ENCODE measurements around the gene TACC2. TPM values are rescaled to one million over a fixed set of nuclear protein-coding genes. Genes with fewer than 3 reads are reported as not detected.
"Not testable (repeated sequence)": the region's sequence is repeated elsewhere in the genome, so short reads cannot be mapped to it uniquely, and the experiment has no call there.

The TACC2 gene
- total RNA-seq, 1 experiment from 2014 or later: 7.3 TPM

GRCh38 chr10:122087436-122087835 is 98.5 kb downstream of the TACC2 start:
- DNase-seq (ENCODE audit: low read depth): no peak

GRCh38 chr10:122089311-122090017 is 100.5 kb downstream of the TACC2 start:
- no peak for DNase-seq (ENCODE audit: low read depth)

DNA sequence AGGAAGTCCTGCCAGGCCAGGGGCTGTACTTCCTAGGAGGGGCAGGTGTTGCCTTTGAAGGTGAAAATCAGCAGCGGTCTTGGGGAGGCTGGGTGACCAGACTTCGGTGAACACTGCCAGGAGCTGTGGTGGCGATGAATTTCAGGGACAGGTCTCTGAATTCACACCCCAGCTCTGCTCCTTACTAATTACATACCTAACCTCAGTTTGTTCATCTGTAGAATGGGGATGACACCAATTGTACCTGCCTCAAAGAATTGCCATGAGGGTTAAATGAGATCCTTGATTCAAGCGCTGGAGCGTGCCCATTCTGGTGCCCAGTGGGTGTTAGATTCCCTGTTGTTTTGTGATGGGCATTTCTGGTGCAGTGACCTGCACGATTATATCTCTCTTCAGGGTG is 102.8 kb downstream of the TACC2 start:
- no peak for DNase-seq (ENCODE audit: low read depth)

DNA sequence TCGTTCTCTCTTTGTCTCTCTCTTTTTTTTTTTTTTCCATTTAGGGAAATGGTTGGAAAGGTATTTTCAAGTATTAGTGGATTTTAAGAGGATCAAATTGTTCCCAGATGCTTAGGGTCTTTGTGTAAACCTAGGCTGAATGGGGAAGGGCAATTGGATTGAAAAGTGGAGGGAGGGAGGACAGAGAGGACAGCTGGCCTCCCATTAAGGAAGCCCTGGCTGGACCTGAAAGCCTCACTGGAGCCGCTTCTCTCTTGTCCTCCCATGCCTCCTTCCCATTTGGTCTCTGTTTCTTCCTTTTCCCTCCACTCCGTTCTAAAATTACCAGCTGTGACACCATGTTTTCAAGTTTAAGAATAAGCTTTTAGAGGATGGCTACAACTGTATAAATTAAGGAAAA is 104.1 kb downstream of the TACC2 start:
- no peak for DNase-seq (ENCODE audit: low read depth)

- not testable (repeated sequence) for DNase-seq (ENCODE audit: low read depth)
Observed at GRCh38 chr10:122096181-122096580, 107.2 kb downstream of the TACC2 start.

DNA sequence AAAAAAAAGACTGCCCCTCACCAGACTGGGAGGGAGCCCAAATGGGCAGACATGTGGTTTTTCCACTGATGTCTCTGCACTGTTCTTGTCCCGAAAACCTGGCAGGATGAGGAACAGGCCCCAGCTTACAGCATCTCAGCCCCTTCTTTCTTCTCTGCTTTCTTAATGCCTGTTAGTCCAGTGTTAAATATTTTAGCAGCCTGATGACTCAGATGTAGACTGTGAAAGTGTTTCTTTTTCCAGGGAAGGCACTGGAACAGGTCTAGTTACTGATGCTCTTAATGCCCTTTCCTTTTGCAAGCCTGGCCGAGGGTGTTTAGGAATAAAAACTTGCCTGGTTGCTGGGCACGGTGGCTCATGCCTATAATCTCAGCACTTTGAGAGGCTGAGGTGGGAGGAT is 107.7 kb downstream of the TACC2 start:
- no peak for DNase-seq (ENCODE audit: low read depth)

DNA sequence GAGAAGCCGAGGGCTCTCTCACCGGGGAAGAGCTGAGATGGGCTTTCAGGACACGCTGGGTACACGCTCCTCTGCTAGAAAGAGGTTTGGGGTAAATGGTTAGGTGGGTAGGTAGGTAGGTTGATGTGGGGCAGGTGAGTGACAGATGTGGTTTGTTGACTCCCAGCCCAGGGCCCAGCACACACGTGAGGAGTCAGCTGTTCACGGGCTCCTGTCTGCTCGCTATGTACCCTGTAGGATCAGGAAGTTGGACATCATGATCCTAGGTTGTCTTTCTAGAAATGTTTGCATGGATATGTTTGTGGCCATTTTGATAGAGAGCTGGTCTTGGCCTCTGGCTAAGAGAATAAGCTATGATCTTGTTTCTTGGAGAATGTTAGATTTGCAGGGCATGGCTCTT is 109.0 kb downstream of the TACC2 start:
- DNase-seq (ENCODE audit: low read depth): no peak

GRCh38 chr10:122098924-122099323 is 110.0 kb downstream of the TACC2 start:
- DNase-seq (ENCODE audit: low read depth): peak; percentile 10

GRCh38 chr10:122099562-122099961 is 110.6 kb downstream of the TACC2 start:
- DNase-seq (ENCODE audit: low read depth): no peak

GRCh38 chr10:122102146-122102868 is 113.3 kb downstream of the TACC2 start:
- no peak for DNase-seq (ENCODE audit: low read depth)

GRCh38 chr10:122102869-122103525 is 114.0 kb downstream of the TACC2 start:
- DNase-seq (ENCODE audit: low read depth): no peak

DNA sequence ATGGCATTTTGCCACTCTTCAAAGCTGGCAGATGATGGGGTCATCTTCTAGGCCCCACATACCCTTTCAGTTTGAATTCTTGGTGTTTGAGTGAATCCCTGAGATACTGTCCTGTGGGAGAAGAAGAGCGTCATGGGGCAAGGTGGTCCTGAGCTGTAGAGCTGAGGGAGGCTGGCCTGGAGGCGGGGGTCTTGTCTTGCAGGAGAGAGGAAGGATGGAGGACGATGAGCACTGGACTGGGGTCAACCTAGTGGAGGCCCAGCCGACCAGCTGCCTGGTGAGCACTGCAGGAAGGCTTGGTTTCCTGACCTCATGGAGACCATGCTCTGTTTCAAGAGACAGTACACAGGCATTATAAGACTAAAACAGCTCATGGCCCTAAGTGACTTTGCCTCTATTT is 114.6 kb downstream of the TACC2 start:
- DNase-seq (ENCODE audit: low read depth): no peak

DNA sequence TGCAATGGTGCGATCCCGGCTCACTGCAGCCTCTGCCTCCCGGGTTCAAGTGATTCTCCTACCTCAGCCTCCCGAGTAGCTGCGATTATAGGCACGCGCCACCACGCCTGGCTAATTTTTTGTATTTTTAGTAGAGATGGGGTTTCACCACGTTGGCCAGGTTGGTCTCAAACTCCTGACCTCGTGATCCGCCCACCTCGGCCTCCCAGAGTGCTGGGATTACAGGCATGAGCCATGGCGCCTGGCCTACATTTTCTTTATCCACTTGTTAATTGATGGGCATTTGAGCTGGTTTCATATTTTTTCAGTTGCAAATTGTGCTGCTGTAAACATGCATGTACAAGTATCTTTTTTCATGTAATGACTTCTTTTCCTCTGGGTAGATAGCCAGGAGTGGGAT is 119.8 kb downstream of the TACC2 start:
- not testable (repeated sequence) for DNase-seq (ENCODE audit: low read depth)

DNA sequence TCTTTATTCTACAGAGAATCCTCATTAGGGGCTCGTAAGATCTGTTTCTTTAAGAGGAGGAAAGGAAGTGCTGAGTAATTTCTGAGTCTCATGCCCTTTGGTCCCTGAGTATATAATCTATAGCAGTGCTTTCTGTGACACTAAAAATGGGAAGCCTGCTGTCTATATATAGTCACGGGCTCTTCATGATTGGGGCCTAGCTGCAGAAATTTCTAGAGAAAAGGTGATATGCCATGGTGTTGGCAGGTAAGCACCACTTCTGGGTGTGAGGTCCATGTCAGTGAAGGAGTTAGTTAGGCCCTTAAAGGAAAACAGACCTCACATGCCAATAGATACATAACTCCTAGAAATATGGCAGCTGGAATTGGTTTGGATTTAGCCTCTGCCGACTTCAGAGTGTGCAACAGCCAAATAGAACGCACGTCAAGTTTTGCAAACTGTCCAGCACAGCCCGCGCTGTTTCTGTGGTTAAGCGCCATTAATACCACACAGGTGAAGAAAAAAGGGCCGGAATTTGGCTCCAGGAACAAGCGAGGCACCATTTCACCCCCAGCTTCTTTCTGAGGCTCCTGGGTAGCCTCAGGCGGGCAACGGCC is 123.2 kb downstream of the TACC2 start:
- peak; percentile 44 for DNase-seq (ENCODE audit: low read depth)

GRCh38 chr10:122112625-122113160 is 123.7 kb downstream of the TACC2 start:
- DNase-seq (ENCODE audit: low read depth): peak; percentile 96

DNA sequence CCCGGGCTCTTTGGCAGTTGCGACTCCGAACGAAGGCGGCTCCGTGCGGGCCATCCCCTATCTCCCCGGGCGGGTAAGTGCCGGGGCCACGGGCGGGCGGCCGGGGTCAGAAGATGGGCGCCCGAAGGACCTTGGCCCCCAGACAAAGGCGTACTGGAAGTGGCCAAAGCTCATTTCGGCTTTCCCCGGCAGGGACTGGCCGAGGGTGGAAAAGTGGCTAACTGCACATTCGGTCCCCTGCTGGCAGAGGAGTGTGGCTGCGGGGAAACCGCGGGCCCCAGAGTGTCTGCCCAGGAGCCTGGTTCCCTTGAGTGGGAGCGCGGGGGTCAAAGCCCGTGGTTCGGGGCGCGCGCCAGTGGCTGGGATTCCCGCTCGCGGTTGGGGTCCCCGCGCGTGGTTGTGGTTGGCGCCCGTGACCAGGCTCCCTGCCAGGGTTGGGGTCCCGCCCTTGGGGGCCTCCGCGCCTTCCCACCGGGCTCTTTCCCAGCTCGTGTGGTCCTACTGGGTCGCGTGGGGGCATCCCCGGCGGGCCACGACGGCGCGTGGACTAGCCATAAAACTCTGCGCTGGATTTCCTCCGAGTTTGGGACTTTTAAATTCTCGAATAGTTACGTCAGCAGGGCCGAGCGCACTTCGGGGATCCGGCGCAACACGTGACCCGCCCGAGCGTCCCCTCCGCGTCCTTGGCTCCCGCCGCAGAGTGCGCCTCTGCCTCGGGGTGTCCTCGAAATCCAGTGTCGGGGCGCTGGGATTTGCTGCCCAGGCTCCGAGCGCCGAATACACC is 124.4 kb downstream of the TACC2 start:
- peak; percentile 70 for DNase-seq (ENCODE audit: low read depth)

DNA sequence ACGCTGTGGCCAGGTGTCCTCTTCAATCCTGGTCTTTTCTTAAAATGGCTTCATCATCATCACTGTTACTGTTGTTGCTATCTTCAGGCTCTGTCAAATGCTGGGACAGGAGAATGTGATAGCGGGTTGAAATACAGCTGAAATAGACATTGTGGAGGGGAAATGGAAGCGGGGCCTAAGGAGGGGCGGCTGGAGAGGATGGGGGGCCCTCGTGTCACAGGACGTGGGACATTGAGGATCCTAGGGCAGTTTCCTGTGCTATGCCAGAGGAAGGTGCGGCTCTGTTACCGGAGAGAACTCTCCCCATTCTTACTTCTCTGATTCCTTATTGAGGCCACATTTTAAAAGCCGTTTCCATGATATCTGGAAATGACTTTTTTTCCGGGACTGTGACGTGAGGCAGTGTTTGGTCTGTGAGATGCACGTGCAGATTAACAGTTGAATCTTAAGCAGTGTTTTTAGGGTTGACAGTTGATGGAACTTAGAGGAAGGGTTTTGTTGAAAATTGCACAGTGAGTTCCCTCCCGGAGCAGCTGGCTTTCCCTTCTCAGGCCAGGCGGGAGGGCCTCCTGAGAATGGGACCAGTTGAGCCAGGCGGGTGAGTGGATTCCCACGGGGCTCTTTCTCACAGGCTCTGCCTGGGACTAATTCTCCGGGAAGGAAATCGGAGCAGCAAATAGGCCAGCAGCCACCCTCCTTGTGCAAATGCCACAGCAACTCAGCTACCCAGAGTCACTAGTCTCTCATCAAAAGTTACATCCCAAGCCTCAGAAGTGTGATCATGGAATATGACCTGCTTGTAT is 125.2 kb downstream of the TACC2 start:
- DNase-seq (ENCODE audit: low read depth): no peak

DNA sequence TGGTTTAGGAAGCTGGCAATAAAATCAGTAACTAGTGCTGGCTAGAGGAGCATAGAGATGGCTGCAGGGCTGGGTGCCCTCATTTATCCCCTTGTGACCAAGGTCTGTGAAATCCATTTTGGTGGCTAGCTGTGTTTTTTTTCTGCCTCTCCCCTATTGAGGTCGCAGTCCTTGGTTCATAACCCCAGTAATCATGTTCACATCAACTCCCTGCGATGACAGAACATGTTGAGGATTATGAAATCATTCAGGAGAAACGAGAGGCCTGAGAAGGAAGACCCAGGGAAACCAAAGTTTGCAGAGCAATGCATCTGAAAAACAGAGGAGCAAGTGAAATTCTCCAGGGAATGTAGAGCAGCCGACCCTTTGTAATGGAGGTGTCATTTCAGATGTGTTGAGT is 126.9 kb downstream of the TACC2 start:
- DNase-seq (ENCODE audit: low read depth): no peak

DNA sequence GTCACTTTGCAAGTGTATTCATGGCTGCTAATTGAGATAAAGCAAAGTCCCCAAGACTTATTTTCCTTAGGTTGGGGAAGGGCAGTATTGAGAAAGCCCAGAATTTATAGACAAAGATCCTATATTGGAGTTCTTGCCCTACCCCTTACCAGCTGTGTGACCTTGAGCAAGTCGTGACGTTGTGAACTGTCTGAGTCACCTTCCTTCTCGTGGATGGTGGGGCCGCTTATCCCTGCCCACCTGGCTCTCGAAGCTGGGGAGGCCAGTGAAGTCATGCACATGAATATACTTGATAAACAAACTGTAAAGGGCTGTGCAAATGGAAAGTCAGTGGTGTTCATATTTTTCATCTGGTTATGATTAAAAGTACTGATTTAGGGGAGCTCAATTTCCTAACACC is 127.4 kb downstream of the TACC2 start:
- peak; percentile 52 for DNase-seq (ENCODE audit: low read depth)

DNA sequence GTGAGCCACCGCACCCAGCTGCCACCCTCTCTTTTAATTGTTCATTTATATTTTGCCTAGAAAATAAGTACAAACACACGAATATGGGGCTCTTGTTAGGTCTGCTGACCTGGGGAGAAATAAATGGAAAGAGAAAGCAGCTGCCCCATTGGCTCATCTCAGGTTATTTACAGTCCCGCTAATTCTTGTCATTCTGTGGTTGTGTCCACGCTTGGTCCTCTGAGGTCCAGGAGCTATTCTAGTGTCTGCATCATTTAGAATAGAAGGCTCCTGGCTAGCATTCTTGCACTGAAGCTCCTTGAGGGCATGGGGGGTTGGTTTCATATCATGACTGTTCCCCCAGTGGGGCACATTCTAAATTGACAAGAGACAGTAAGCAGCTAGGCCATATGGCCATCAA is 128.5 kb downstream of the TACC2 start:
- DNase-seq (ENCODE audit: low read depth): peak; percentile 21
